GM12873 (cell line): Measurements from ENCODE around the gene THSD7B.

Experiments used
- TF ChIP-seq, protein P1 (sequence below): IDR thresholded peaks from 2 replicates; pipeline ENCODE4 v1.5.1; 2012; ENCODE audit warnings: low read depth, mild to moderate bottlenecking, moderate library complexity, low read length, control low read depth; ENCODE audit not compliant: insufficient read depth; ENCODE audit errors: missing control alignments

Gene THSD7B

DNA sequence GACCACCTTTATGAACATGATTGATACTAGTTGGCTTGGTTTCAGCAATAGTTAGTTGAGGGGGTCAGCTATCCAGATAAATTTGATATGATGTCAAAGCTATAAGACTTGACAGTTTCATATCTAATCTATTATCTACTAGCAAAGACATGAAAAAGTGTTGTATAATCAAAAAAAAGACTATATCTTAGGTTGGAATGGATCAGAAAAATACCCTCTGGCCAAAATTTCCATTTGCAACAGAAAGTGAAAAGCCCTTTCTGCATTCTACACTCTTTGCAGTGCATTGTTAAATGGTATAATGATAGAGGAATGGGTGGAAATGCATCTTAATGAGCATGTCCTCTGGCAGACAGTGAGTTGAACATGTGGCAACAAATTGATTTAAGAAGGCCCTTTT, 242.6 kb downstream of the THSD7B start:
- TF ChIP-seq, protein P1, sequence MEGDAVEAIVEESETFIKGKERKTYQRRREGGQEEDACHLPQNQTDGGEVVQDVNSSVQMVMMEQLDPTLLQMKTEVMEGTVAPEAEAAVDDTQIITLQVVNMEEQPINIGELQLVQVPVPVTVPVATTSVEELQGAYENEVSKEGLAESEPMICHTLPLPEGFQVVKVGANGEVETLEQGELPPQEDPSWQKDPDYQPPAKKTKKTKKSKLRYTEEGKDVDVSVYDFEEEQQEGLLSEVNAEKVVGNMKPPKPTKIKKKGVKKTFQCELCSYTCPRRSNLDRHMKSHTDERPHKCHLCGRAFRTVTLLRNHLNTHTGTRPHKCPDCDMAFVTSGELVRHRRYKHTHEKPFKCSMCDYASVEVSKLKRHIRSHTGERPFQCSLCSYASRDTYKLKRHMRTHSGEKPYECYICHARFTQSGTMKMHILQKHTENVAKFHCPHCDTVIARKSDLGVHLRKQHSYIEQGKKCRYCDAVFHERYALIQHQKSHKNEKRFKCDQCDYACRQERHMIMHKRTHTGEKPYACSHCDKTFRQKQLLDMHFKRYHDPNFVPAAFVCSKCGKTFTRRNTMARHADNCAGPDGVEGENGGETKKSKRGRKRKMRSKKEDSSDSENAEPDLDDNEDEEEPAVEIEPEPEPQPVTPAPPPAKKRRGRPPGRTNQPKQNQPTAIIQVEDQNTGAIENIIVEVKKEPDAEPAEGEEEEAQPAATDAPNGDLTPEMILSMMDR, result no peak

DNA sequence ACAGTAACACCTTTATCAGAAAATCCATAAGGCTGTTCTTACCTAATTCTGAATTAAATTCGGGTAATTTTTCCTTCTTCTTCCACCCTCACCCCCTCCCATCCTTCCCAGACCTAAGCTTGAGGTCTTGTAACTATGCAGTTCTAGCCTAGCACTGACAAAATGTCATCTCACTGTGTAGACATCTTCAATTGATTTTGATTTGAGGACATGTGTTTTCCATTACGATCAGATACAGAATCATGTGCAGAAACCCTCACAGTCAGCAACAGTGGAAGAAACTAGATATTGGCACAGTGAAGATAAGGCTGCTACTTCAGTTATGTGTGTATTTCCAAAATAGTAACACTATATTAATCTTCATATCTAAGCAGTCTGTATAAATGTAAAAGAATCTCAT, 244.6 kb downstream of the THSD7B start:
- TF ChIP-seq, protein P1, result no peak

GRCh38 chr2:137020452-137021196, 255.3 kb downstream of the THSD7B start:
- TF ChIP-seq, protein P1, result no peak

- TF ChIP-seq, protein P1, result no peak
Measured at GRCh38 chr2:137021763-137022162, 256.4 kb downstream of the THSD7B start.

DNA sequence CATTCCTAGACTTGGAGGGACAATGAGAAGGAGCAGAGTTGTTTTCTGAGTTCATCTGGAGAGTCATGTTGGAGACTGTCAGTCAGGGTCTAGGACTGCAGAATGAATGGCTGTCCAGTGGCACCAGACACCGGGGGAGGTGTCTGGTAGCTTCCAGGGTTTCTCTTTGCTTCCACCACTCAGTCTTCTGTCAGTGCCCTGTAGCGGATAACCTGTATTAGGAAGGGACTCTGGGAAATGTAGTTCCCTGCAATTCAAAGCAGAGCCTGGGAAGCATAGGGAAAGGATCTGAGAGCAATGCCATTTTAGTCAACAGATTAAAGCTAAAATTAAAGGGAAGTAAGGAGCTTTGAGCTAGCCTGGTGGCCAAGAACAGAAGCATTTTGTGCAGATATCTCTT, 257.9 kb downstream of the THSD7B start:
- TF ChIP-seq, protein P1, result no peak

DNA sequence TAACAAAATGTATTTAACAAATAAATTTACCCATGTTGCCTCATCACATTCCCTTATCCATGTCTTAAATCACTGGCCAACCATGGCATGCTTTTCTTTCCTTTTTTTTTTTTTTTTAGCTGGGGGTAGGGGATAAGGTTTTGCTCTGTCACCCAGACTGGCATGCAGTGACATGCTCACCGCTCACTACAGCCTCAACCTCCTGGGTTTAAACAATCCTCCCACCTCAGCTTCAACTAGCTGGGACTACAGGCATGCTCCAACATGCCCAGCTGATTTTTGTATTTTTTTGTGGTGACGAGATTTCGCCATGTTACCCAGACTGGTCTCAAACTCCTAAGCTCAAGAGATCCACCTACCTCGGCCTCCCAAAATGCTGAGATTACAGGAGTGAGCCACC, 266.4 kb downstream of the THSD7B start:
- TF ChIP-seq, protein P1, result no peak

GRCh38 chr2:137036619-137037018, 271.3 kb downstream of the THSD7B start:
- TF ChIP-seq, protein P1, result no peak
